Suppressor macrophage (primary cell): ENCODE measurements around the gene MARCHF3.
"Not testable (repeated sequence)": the region's sequence is repeated elsewhere in the genome, so short reads cannot be mapped to it uniquely, and the experiment has no call there.

Source experiments
- DNase-seq, 4 experiments: peaks; one replicate each; pipeline ENCODE4 v3.0.0-alpha.2; 2020 to 2022

Gene MARCHF3

DNA sequence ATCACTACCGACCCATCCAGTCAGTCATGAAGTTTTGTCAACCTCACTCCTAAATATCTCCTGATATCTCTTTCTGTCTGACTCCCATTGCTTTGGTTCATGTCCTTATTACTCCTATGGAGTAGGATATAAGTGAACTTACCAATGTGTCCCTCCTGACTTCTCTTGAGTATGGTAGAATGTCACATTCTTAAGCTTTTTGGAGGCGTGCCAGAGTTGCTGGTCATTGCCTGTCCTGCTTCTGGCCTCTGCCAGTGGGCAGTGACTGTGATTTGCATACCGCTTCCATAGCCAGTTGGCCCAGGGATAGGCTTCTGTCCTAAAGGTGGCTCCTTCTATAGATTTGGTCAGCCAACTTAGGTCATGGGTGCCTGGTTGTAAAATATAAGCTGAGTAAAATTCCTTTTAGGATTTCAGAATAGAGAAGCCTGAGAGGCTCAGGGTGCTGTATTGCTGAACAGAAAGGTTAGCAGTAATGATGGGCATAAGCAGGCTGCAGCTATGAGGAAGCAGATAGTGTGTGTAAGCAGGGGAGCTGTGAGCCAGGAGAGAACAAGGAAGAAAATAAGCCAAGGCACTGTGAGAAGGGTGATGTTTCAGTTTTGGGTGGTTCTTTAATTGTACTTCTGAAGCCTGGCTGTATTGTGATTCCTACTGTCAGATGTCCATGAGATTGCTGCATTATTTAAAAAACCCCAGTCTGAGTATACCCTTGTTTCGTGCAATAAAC lies 16.1 kb upstream of the MARCHF3 start:
- DNase-seq: peak in 2 of 4 experiments; percentile 6 to 12

DNA sequence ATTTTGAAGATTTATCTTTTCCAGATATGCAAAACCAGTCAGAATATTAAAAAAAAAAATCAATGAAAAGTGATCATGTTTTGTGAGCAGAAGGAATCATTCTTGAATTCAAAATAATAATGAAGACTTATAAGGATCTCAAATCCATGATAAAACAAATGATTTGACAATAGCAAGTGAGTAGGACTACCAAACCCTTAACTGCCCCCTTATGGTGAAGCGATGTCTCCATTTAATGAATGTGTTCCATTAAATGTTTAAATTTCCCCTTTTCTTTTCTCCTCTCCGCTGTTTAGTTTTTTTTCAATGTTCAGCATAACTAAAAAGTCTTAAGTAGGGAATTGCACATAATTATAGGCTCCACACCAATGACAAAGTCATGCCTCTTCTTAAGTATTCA lies 12.2 kb upstream of the MARCHF3 start:
- DNase-seq: peak in 1 of 4 experiments; percentile 12

DNA sequence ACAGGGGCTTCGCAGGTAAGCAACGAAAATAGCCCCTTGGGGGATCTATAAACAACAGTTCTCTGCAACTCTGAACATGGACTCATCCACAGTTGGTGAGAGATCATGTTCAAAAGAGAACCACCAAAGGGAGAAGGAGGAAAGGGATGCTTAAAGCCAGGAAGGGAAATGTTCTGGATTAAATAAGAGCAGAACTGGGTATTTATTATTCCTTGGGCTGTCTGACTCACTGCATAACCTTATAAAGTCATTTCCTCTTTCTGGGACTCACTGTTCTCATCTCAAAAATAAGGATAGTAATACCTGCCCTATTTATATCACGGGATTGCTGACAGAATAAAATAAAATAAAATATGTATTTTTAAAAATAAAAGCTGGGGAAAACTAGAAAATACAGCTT lies 11.2 kb upstream of the MARCHF3 start:
- peak in 2 of 4 experiments; percentile 17 to 28 for DNase-seq

DNA sequence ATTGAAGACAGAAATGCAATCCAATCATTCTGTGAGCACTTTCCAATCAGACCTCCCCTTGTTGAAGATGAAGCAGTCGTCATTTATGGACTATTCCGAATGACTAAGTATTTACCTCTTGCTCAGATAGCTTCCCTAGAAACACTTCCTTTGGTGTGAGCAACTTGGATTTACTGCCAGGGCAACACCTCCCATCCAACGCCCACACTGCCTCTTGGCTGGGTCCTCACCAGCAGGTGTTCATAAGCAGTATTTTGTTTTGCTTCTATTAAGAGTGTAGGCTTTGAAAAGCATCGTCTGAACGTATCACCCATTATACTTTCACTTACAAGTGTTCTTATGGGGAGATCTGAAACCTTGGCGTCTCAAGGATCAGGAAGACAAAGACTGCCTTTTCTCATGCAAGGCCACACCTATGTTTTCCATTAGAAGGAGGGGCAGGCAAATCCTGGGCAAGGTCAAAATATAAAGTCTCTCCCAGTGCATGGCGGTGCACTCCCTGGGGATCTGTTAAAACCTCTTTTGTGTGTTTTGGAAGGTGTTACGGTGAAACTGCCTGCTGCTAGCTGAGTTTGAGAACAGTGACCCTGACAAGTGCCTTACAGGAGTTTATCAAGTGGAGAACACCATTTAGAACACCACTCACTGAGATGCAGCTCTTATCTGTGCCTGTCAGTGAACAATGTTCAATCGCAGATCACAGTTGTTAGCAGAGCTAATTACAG lies 10.6 kb upstream of the MARCHF3 start:
- no peak for DNase-seq

DNA sequence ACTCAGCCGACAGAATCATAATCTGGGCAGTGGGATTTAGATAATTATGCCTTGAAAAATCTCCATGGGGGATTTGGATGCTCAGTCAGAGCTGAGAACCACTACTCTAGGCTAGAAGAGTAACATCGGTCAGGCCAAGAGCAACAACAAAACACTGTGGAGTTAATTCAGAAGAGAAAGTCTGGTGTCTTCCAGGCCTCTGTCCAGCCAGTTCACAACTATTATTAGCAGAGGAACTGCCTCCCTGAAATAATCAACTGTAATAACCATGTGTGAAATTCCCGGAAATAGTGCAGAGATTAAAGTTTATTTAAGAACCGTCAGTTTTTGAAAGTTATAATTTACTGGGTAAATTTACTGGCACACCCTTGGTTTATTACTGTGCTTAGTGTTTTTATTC lies 8.2 kb upstream of the MARCHF3 start:
- DNase-seq: no peak

- no peak for DNase-seq
Measured at GRCh38 chr5:127031863-127032232, 1.5 kb upstream of the MARCHF3 start.

- peak in 3 of 4 experiments; percentile 16 to 46 (median 28) for DNase-seq
Measured at GRCh38 chr5:127031147-127031862, 947 bp upstream of the MARCHF3 start.

DNA sequence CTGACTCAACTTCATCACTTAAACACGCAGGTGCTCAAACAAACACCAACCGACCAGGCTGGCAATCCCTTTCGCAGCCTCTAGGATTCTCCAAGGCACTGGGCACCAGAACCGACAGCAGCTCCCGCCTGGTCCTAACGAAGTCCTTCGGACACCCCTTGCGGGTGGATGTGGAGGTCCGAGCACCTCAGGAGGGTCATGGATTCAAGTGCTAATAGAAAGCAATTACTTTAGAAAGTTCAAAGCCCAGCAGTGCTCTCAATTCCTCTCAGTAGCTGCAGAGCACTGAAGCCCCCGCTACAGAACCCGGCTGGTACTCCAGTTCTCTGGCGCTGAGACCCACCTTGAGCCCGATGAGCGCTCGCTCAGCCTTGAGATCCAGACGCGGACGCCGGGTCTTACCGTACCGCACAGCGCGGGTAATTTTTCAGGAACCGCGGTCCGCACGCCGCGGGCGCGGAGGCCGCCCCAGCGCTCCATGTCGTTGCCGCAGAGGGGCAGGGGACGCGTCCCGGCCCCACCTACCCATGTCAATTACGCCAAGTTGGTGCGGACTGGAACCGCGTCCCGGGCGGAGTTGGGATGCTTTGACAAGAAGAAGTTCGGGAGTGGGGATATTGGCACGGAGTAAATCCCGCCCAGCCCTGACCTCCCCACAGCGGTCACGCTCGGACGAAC lies 638 bp downstream of the MARCHF3 start:
- DNase-seq: peak; percentile 51 to 74 (median 64)

GRCh38 chr5:127028822-127029457 lies 1.4 kb downstream of the MARCHF3 start:
- DNase-seq: peak; percentile 37 to 48 (median 45)

DNA sequence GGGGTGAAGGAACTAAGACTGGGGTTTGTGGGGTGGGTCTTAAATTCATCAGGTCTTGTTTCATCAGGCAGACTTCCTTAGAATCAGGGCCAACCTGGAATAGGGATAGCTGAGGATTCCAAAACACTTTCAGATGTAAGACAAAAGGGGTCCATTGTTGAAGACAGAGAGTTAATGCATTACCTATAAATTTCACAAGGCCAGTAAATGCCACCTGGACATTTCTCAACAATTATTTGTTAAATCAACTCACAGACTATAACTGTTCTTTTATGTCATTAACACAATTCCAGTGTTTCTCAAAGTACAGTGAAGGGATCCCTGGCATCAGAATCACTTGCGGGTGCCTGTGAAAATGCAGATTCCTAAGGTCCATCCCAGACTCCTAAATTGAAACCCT lies 2.8 kb downstream of the MARCHF3 start:
- DNase-seq: no peak

DNA sequence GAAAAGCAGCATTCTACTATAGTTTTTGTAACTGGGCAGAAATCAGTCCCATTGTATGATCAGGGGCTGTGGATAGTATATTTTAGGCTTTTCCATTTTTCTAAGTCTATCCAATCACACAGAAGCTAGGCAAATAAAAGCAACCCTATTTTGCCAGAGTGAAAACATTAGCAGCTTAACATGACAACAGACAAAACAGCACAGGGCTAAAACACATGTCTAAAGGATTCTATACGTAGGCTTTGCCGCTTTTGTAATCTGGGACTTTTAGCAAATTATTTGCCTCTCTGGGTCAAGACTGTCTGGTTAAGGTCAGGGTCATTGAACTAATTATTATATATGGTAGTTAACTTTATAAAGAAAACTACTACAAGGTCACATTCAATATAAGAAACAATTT lies 4.2 kb downstream of the MARCHF3 start:
- DNase-seq: no peak

DNA sequence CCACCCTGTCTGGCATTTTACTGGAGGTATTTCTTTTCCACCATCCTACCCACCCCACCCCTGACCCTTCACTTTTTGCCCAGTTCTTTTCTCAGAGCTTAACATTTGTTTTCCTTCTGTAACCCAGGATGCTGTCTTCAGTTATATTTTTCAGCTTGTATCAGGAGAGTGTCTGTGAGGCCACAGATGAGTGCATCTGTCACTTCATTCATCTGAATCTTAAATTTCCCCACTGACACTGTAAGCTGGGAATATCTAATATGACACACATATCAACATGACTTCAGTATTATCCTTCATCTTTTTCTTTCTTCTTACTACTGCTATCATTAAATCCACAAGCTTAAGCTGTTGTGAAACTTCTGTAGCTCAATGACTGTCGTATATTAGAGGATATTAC lies 4.9 kb downstream of the MARCHF3 start:
- no peak for DNase-seq

DNA sequence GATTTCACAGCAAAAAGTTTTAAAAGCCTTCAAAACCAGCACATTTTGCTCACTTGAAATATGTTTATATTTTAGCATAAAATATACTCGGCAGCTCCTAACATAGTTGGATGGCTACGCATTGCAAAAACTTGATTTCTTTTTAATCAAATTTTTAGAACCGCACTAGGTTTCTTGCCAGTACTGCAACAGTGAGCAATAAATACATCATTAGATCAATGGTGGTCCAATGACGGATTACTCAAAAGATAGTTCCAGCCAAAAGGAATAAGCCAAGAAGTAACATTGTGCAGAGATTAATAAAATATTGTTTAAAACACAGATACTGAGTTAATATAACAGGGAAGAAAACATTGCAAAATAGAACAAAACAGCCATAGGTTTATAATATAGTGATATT lies 5.5 kb downstream of the MARCHF3 start:
- DNase-seq: no peak

DNA sequence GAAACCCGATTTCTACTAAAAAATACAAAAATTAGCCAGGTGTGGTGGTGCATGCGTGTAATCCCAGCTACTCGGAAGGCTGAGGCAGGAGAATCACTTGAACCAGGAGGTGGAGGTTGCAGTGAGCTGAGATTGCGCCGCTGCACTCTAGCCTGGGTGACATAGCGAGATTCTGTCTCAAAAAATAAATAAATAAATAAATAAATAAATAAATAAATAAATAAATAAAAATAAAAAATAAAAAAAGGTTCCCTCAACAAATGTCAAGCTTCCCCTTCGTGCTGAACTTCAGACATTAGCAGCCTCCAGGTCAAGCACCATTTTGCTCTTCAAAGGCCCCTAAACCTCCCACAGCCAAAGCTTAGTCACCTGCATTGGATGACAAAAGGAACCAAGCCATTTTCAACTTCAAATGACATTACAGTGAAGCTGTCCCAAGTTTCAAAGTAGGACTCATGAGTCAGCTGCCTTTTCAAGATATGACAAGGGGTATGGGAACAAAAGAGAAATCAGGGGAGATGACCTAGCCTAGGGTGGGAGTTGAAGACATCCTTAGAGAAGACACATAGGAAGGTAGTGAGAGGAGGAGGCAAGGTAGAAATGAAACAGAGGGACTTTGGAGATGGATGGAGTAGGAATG lies 6.7 kb downstream of the MARCHF3 start:
- DNase-seq: peak in 1 of 4 experiments; percentile 18

GRCh38 chr5:127022846-127023245 lies 7.5 kb downstream of the MARCHF3 start:
- DNase-seq: no peak

- DNase-seq: no peak
Measured at GRCh38 chr5:127019928-127020327, 10.4 kb downstream of the MARCHF3 start.

GRCh38 chr5:127016722-127017121 lies 13.6 kb downstream of the MARCHF3 start:
- DNase-seq: not testable (repeated sequence)

DNA sequence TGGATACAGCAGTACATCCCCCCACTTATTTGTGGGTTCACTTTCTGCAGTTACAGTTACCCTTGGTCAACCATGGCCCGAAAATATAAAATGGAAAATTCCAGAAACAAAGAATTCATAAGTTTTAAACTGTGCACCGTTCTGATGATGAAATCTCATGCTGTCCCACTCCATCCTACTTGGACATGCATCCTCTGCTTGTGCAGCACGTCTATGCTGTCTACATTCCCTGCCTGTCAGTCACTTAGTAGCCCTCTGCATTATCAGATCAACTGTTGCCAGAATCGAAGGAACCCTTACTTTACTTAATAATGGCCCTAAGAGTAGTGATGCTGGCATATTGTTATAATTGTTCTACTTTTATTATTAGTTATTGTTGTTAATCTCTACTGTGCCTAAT lies 14.6 kb downstream of the MARCHF3 start:
- no peak for DNase-seq

GRCh38 chr5:127014573-127014972 lies 15.8 kb downstream of the MARCHF3 start:
- peak; percentile 14 to 72 (median 42) for DNase-seq

GRCh38 chr5:127013407-127013806 lies 17.0 kb downstream of the MARCHF3 start:
- no peak for DNase-seq

DNA sequence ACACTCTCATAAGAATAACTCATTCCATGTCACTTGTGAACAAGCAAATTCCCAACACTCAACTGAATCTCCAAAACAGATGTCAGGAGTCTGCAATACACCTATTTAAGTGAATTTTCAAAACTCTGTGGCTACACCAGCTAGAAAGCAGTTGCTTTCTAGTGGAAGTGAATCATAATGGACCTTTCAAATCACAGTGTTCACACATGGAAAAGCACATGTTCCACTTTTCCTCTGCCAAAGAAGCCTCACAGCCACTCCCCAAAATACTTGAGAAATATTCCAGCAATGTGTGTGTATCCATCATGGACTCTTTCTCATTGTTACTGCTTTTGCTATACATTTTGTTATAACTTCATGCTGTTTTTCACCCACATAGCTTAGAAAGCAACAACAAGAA lies 17.4 kb downstream of the MARCHF3 start:
- DNase-seq: no peak
